Neural progenitor cell (in vitro differentiated cells): Measurements from ENCODE around the gene NDUFV1.

Source experiments
- CTCF ChIP-seq: fragments of 200-600 bp; sonication (generic); IDR thresholded peaks from 2 replicates; pipeline ENCODE4 v1.5.1; 2017; ENCODE audit warnings: antibody characterized with exemption, mild to moderate bottlenecking
- EZH2 ChIP-seq: fragments of 200-600 bp; sonication (generic); IDR thresholded peaks from 2 replicates; pipeline ENCODE4 v1.6.1; 2017; ENCODE audit warnings: antibody characterized with exemption, mild to moderate bottlenecking, moderate library complexity
- EZH2phosphoT487 ChIP-seq: fragments of 200-600 bp; sonication (generic); IDR thresholded peaks from 2 replicates; pipeline ENCODE4 v1.6.1; 2017; ENCODE audit warnings: antibody characterized with exemption

- TF ChIP-seq EZH2 (no peak), CTCF (no peak), EZH2phosphoT487 (no peak)
These were observed 47.5 kb downstream of the NDUFV1 start for GRCh38 chr11:67654225-67654624.
